ENCODE measurements around the gene RRP1.

Gene RRP1

DNA sequence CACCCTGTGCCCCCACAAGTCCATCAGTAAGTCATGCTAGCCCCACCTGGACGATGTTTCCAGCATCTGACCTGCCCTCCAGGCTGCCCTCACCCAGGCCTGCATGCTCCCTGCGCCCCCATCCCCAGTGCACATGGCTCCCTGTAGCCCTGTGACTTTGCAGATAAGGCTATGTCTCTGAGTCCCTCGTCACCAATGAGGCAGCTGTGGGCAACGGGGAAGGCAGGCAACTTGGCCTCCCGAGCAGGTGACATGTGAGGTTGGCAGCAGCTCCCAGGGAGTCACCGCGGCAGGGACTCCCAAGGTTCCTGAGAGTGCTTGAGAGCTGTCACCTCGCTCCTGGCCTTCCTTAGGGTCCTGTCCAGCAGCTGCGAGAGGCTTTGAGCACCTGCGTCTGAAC is 43.3 kb downstream of the RRP1 start:
- ChIA-PET CTCF (no interaction called here), POLR2A (ENCODE audit: low non-redundant PET) (no interaction called here)
- no peak for DNase-seq (ENCODE audit: low spot score)
- TF ChIP-seq, protein P1, sequence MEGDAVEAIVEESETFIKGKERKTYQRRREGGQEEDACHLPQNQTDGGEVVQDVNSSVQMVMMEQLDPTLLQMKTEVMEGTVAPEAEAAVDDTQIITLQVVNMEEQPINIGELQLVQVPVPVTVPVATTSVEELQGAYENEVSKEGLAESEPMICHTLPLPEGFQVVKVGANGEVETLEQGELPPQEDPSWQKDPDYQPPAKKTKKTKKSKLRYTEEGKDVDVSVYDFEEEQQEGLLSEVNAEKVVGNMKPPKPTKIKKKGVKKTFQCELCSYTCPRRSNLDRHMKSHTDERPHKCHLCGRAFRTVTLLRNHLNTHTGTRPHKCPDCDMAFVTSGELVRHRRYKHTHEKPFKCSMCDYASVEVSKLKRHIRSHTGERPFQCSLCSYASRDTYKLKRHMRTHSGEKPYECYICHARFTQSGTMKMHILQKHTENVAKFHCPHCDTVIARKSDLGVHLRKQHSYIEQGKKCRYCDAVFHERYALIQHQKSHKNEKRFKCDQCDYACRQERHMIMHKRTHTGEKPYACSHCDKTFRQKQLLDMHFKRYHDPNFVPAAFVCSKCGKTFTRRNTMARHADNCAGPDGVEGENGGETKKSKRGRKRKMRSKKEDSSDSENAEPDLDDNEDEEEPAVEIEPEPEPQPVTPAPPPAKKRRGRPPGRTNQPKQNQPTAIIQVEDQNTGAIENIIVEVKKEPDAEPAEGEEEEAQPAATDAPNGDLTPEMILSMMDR (conservative IDR thresholded peaks at IDR 0.05; ENCODE audit: low read depth): no peak
- H3K27ac ChIP-seq: no peak overlapping the region

- no peak for DNase-seq (ENCODE audit: low spot score)
- no peak overlapping the region for H3K27ac ChIP-seq
- TF ChIP-seq, protein P1 (conservative IDR thresholded peaks at IDR 0.05; ENCODE audit: low read depth): no peak
- ChIA-PET POLR2A (ENCODE audit: low non-redundant PET) (no interaction called here), CTCF (no interaction called here)
Measured at GRCh38 chr21:43834146-43834905, 44.9 kb downstream of the RRP1 start.

DNA sequence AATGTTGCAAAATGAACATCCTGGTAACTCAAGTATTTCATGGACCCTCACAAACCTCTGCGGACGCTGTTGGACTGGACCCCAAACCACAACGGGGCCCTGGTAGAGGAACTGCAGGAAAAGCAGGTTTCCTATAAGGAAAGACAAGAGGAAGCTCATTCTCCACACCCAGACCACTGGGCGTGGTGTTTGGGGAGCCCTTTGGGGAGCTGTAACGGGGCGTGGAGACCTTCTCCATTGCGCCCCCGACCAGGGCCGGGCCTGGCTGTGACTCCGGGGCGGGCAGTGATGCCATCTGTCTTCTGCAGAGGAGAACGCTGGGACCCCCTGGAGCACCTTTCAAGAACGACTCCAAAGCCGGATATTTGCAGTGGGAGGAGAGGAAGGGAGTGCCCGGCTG is 45.7 kb downstream of the RRP1 start:
- H3K27ac ChIP-seq: no peak overlapping the region
- ChIA-PET CTCF (no interaction called here), POLR2A (ENCODE audit: low non-redundant PET) (no interaction called here)
- TF ChIP-seq, protein P1 (conservative IDR thresholded peaks at IDR 0.05; ENCODE audit: low read depth): no peak
- no peak for DNase-seq (ENCODE audit: low spot score)

- ChIA-PET POLR2A (ENCODE audit: low non-redundant PET) (no interaction called here), CTCF (interaction anchor here (0.9 kb wide), 1 partner anchor 10 kb away, joined by 4 read pairs; no protein-coding TSS in a partner anchor)
- TF ChIP-seq, protein P1 (conservative IDR thresholded peaks at IDR 0.05; ENCODE audit: low read depth): no peak
- DNase-seq (ENCODE audit: low spot score): no peak
- H3K27ac ChIP-seq: no peak overlapping the region
Measured at GRCh38 chr21:43835861-43836260, 46.5 kb downstream of the RRP1 start.

DNA sequence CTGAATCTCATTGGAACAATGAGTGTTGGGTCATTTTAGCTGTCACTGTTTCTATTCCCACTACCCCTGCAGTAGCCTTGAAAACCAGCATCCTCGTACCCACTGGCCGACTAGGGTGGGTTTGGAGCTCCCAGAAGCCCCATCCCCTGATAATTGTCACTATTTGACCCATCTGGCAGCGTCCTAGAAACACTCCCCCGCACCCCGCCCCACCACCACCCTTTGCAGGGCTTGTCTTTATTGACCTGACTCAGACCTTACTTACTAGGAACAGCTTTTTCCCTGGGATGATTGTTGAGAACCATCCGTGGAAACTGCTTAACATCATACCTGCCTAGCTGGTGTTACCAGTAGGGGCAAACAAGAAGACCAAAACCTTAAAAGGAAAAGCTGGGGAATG is 47.2 kb downstream of the RRP1 start:
- ChIA-PET POLR2A (ENCODE audit: low non-redundant PET) (no interaction called here), CTCF (interaction anchor here (0.7 kb wide), 1 partner anchor 11 kb away, joined by 4 read pairs; no protein-coding TSS in a partner anchor)
- no peak overlapping the region for H3K27ac ChIP-seq
- TF ChIP-seq, protein P1 (conservative IDR thresholded peaks at IDR 0.05; ENCODE audit: low read depth): no peak
- no peak for DNase-seq (ENCODE audit: low spot score)

DNA sequence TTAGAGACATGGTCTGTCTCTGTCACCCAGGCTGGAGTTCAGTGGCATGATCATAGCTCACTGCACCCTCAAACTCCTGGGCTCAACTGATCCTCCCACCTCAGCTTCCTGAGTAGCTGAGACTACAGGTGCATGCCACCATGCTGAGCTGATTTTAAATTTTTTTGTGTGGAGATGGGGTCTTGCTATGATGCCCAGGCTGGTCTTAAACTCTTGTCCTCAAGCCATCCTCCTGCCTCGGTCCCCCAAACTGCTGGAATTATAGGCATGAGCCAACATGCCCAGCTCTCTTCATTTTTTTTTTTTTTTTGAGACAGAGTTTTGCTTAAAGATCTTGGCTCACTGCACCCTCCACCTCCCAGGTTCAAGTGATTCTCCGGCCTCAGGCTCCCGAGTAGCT is 50.9 kb downstream of the RRP1 start:
- TF ChIP-seq, protein P1 (conservative IDR thresholded peaks at IDR 0.05; ENCODE audit: low read depth): no peak
- no peak overlapping the region for H3K27ac ChIP-seq
- CTCF ChIA-PET: interaction anchor here (0.6 kb wide), 2 partner anchors 13 to 45 kb away, joined by 3 to 4 read pairs; no protein-coding TSS in a partner anchor
- POLR2A ChIA-PET (ENCODE audit: low non-redundant PET): no interaction called here
- no peak for DNase-seq (ENCODE audit: low spot score)

Measured in RWPE1 (cell line).